NCI-H1694 treated with DMSO at 0.1 percent for 48 hours (cell line): ENCODE data around the gene PRICKLE4.
"Not testable (repeated sequence)": the region's sequence is repeated elsewhere in the genome, so short reads cannot be mapped to it uniquely, and the experiment has no call there.

Source experiments
- DNase-seq: peaks from one replicate; lab custom pipeline; 2025; lab: John Stamatoyannopoulos, UW

Gene PRICKLE4

DNA sequence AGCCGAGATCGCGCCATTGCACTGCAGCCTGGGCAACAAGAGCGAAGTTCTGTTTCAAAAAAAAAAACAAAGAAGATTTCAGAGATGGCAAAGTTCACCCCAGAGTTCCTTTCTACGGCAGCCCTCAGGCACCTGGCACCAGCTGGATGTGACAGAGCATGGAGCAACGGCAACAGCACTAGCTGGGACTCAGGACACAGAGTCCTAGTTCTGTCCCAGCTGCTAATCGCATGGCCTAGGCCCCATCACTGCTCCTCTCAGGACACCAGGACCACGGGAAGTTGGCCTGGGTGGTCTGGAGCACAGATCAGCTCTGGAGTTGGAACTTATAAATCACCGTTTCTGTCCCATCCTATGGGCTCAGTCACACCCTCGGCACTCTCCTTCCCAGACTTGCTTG is 34.5 kb upstream of the PRICKLE4 start:
- DNase-seq, result no peak

DNA sequence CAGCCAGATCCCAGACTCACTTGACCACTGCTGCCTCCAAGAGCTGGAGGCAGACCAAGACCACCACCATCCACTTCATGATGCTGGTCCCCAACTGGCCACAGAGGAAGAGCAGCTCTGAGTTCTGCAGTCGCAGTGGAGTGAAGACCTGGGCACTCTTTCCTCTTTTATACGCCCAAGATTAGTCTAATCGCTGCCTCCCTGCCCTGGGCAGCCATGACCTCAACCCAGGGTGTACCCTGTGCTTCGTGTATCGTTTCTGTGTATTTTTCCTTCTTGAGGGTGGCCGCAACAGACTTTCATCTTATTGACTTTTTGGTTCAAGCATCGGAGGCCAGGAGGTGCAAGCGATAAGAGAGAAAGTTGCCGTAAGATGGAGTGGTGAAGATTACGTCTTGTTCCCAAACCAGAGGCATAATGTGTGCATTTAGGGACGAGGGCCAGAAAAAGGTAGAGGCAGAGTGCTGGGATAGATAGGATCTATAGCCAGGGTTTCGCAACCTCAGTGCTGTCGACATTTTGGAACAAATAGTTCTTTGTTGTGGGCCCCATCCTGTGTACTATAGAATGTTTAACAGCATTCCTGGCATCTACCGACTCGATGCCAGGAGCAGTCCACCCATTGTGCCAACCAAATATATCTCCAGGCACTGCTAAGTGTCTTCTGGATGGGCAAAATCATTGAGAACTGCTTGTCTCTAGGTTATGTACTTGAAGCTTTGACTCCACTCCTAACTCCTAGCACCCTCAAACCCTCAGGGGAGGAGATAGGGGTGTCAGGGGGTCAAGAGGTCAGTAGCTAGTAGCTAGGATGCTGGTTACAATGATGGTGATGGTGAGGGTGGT is 33.1 kb upstream of the PRICKLE4 start, which contains the start of gene PGC:
TSS of gene PGC (minus strand) at position 142 of the 846 bp plus-strand sequence. CDS start at position 79, 63 bp downstream.
- DNase-seq, result no peak

DNA sequence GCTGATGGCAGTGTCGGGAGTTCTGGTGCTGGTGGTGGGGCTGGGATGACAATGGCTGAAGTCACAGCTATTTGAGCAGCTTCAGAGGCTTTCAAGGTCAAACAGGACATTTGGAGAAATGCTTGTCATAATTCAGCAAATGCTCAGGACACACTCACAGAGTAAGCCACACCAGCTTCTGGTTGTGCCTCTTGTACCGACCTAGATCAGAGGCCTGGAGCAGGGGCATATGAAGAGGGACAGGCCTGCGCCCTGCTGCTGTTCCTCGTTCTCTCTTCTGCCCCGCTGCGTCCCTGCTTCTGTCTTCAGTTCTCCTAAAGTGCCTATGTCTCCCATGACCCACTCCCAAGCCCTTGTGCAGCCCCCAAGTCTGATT is 32.5 kb upstream of the PRICKLE4 start:
- no peak for DNase-seq

GRCh38 chr6:41748542-41748941 is 32.0 kb upstream of the PRICKLE4 start:
- no peak for DNase-seq

DNA sequence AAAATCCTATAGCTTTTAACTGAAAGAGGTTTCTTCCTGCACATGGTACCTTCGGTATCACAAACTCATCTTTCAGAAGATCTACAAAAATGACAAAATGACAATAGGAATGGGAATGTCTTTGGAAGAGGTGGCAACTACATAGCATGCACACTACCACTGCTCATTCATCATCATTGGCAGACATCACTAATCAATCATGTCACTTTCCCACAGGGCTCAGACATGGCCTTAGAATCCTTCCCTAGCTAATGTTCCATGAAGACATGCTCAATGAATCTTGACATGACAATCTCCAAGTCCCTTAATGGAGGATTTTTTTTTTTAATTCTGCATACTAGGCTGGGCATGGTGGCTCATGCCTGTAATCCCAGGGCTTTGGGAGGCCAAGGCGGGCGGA is 30.2 kb upstream of the PRICKLE4 start:
- DNase-seq, result no peak

DNA sequence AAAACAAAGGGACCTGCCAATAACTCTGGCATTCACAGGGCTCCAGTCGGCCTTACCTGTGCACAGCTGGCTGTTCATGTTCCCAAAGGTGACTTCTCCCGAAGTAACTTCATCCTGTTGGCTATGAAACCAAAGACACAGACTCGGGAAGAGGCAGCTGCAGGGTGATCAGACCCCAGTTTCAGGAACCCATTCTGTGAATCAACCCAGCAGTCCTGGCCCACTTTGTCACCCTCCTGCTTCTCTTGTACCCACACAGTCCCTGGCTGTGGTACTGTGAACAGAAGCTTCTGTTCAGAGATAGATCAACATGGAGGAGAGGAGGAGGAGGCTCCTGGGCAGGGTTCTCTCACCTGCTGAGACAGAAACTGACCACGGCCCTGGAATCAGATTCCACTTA is 24.7 kb upstream of the PRICKLE4 start:
- no peak for DNase-seq

- DNase-seq, result no peak
These were observed 24.2 kb upstream of the PRICKLE4 start for GRCh38 chr6:41756354-41756753.

GRCh38 chr6:41757271-41757670 is 23.3 kb upstream of the PRICKLE4 start:
- DNase-seq, result no peak

- no peak for DNase-seq
These were observed 22.5 kb upstream of the PRICKLE4 start for GRCh38 chr6:41757931-41758640.

DNA sequence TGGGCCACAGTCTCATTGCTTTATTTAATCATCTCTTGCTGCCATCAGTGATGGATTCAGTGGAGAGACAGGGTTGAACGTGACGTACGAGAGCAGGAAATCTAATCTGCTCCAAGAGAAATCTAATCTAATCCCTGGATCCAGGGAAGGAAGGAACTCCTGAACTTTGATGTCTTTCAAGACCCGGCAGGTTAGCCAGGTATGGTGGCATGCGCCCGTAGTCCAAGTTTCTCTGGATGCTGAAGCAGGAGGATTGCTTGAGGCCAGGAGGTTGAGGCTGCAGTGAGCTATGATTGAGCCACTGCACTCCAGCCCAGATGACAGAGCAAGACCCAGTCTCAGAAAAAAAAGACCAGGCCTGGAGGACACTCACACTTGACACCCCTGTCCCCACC is 21.9 kb upstream of the PRICKLE4 start:
- no peak for DNase-seq

GRCh38 chr6:41759106-41759904 is 21.3 kb upstream of the PRICKLE4 start:
- no peak for DNase-seq

GRCh38 chr6:41759905-41760579 is 20.5 kb upstream of the PRICKLE4 start:
- DNase-seq, result no peak

GRCh38 chr6:41763470-41763869 is 17.1 kb upstream of the PRICKLE4 start:
- no peak for DNase-seq

DNA sequence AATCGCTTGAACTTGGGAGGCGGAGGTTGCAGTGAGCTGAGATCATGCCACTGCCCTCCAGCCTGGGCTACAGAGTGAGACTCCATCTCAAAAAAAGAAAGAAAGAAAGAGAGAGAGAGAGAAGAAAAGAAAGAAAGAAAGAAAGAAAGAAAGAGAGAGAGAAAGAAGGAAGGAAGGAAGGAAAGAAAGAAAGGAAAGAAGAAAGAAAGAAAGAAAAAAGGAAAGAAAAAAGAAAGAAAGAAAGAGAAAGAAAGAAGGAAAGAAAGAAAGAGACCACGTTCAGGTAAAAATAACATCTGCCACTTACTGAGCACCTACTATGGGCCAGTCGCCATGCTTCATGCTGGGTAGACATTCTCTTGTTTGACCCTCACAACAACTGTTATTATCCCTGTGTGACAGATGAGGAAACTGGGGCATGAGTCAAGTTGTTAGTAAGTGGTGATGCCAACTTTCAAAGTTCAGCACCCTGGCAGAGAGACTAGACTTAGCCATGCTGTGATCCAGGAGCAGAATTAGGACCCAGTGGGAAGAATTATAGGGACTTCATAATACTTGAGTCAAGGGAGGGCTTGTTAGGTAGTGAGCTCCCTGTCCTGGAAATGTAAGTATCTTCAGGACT is 14.4 kb upstream of the PRICKLE4 start:
- DNase-seq, result not testable (repeated sequence)

DNA sequence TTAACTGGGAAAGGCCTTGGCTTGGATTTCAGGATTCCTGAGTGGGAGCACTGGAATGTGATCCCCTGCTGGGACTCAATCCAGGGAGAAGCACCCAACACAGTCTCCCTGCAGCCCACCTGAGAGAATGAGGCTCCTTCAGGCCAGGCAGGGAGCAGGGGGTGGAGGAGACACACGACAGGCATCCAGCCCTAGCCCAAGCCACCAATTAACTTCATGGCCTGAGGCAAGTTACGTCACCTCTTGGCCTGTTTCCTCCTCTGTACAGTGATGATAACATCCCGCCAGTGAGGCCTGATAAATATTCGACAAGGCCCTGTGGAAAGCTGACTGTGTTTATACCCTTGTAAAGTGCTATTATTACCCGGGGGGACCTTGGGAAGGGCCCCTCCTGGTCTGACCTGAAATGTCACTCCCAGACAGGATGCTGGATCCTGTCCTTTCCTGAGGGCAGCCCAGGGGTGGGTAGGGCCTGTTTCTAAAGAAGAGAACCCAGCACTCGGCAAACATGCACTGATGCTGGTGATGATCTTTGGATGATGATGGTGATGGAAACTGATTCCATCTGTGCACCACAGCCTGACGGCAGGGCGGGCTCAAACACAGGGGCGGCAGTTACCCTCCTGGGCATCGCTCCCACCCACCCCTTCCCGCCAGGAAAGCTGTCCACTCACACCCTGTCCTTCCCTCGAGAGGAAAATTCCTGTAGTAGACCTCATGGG is 13.3 kb upstream of the PRICKLE4 start:
- no peak for DNase-seq

DNA sequence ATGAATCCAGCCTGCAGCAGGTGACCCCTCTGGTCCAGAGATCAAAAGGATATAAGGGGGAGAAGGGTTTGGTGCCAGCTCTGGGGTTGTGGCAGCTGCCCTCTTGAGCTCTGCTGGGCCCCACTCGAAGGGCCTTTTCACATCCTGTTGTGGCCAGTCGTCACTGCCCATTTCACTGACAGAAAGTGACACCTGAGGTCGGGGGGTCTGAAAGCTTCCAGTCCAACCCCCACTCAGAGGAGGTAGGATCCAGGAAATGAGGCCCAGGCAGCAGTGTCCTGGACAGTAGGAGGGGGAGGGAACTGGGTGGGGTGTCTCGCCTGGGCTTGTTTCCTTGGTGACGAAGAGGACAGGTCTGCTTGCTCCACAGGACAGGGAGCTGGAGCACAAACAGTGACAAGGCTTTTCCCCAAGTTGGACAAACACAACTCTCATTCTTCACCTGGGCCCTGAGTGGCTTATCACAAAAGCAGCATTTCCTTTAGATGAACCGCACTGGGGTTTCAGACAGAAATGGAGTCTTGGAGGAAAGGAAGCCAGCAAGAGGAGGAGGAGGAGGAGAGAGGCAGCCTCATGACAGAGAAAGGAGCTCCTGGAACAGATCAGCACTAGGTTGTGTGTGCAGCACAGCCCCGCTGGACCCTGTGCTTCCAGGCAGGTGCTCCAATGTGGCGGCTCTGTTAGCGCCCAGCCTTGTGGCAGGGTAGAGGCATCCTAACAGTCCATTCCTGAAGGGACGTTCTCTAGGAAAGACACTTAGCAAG is 11.9 kb upstream of the PRICKLE4 start:
- DNase-seq, result no peak

DNA sequence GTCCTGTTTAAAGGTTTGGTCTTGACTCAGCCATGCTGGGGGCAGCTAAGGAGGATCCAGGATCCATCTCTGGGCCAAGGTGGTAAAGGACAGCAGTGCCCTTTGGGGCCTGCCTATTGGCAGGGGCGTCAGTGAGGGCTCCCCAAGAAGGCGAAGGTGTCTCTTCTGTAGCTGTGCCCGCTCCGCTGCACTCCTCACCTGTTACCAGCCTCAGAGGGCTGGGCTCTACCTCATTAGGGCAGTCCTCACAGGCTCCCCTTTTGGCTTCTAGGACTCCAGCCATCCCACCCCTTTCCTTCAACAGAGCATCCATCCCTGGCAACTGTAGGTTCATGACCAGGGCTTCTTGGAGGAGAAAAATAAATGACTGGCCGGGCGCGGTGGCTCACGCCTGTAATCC is 11.2 kb upstream of the PRICKLE4 start:
- DNase-seq, result no peak

DNA sequence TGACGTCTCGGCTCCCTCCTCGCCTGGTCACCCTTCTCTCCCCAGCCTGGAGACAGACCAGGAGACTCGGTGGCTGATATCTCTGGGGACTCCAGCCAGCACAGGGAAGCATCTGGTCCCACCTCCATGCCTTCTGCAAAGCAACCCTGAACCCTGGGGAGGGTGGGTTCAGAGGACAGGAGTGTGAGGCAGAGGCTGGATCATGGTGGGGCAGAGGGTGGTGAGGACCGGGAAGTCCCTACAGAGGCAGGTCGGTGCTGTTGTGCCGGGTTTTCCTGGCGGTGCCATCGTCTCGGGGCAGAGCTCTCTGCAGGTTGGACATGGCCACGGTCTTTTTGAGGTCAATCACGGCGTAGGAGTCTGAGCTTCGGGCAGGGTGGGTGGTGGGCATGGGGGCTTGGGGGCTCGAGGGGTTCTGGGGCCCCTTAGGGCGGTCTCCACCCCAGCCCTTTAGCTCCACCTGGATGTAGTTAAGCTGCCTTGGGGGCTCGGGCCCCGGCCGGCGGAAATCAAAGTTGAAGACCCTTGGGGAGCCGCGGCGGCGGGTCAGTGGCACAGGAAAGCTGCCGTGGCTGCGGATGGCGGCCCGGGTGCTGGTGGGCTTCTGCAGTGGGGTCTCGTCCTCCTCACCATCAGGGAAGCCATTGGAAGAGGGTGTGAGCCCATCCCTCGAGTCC is 10.1 kb upstream of the PRICKLE4 start:
- DNase-seq, result no peak
